Panc1 (cell line): Measurements from ENCODE around the gene CPAMD8. TPM values are rescaled to one million over a fixed set of nuclear protein-coding genes. Genes with fewer than 3 reads are reported as not detected.

ENCODE experiments used
- ATAC-seq: fragments of 200-7000 bp; cut with Tn5 transposase; 2 replicates; pipeline ENCODE4 v1.9.1; 2020; ENCODE audit warnings: mild to moderate bottlenecking, moderate library complexity
- BruUV-seq: library from RNA; stranded (reverse); fragments of 400-500 nt; replicated peaks from 2 replicates; lab custom pipeline; 2021; lab: Mats Ljungman, UMichigan
- CTCF ChIA-PET: fragments of 300-600 bp; sonication (Branson Sonifier 250); formaldehyde crosslinking; loops from one replicate; lab custom pipeline; 2022; ENCODE audit warnings: antibody characterized with exemption; lab: Charles Lee
- POLR2A ChIA-PET: fragments of 300-600 bp; sonication (Branson Sonifier 250); formaldehyde crosslinking; loops from one replicate; lab custom pipeline; 2022; ENCODE audit warnings: antibody characterized with exemption; lab: Charles Lee
- DNase-seq: peaks from one replicate; pipeline ENCODE4 v3.0.0-alpha.2; 2010; ENCODE audit warnings: low read depth, low spot score
- H3K27ac ChIP-seq: 2 replicates; pipeline ENCODE4 v1.5.1; 2011; ENCODE audit warnings: mild to moderate bottlenecking, low read length, inconsistent platforms
- H3K27me3 ChIP-seq: fragments of 200-500 bp; sonication (Bioruptor generic); 2 replicates; pipeline ENCODE4 v1.6.0; 2014; ENCODE audit warnings: low read length, inconsistent platforms; ENCODE audit not compliant: control insufficient read depth, insufficient read depth
- H3K36me3 ChIP-seq: fragments of 200-500 bp; sonication (Bioruptor generic); 2 replicates; pipeline ENCODE4 v1.5.1; 2014; ENCODE audit warnings: inconsistent platforms, mild to moderate bottlenecking, low read length, moderate library complexity; ENCODE audit not compliant: control insufficient read depth, insufficient read depth
- H3K4me1 ChIP-seq: 2 replicates; pipeline ENCODE4 v1.5.1; 2011; ENCODE audit warnings: inconsistent platforms, mild to moderate bottlenecking, low read length, moderate library complexity; ENCODE audit not compliant: control insufficient read depth, insufficient read depth
- H3K4me3 ChIP-seq, 2 experiments: 2 replicates each; pipeline ENCODE4 v1.5.1; 2011 to 2012; ENCODE audit warnings: low read depth in 2 of 2, low read length in 2 of 2, mild to moderate bottlenecking in 2 of 2, inconsistent platforms in 1 of 2, moderate library complexity in 1 of 2
- H3K9me3 ChIP-seq: fragments of 200-500 bp; sonication (Bioruptor generic); 2 replicates; pipeline ENCODE4 v1.5.1; 2014; ENCODE audit warnings: low read depth, mild to moderate bottlenecking, inconsistent platforms, low read length, moderate library complexity; ENCODE audit not compliant: control insufficient read depth, insufficient read depth
- CTCF ChIP-seq: fragments of 450-650 bp; IDR thresholded peaks from 2 replicates; pipeline ENCODE4 v1.5.1; 2017; ENCODE audit warnings: mild to moderate bottlenecking
- POLR2AphosphoS5 ChIP-seq: IDR thresholded peaks from 2 replicates; pipeline ENCODE4 v1.6.1; 2012; ENCODE audit warnings: mild to moderate bottlenecking, low read depth, low read length, moderate library complexity
- REST ChIP-seq, 2 experiments: IDR thresholded peaks; 2 replicates each; pipeline ENCODE4 v1.6.1; 2011 to 2012; ENCODE audit warnings: low read depth in 2 of 2, control low read depth in 1 of 2, low read length in 1 of 2, mild to moderate bottlenecking in 1 of 2, moderate library complexity in 1 of 2; ENCODE audit not compliant: insufficient read depth in 1 of 2
- SIN3A ChIP-seq: IDR thresholded peaks from 2 replicates; pipeline ENCODE4 v1.6.1; 2012; ENCODE audit warnings: low read depth, mild to moderate bottlenecking, low read length, moderate library complexity, borderline replicate concordance; ENCODE audit not compliant: insufficient read depth
- TCF7L2 ChIP-seq: IDR thresholded peaks from 2 replicates; pipeline ENCODE4 v1.6.1; 2011; ENCODE audit warnings: mild to moderate bottlenecking, low read depth, low read length, inconsistent platforms
- in situ Hi-C: cut with HindIII; loops from 2 replicates; pipeline ENCODE4 v1.10.0; 2016; ENCODE audit warnings: low sequenced_read_pairs, low pct_unique_long_range_greater_than_20kb
- intact Hi-C: fragments of 100-400 bp; cut with micrococcal nuclease; formaldehyde crosslinking; loops from one replicate; pipeline ENCODE4 v1.10.0; 2022; ENCODE audit not compliant: unreplicated experiment
- total RNA-seq: library from RNA; stranded (reverse); gene quantifications from one replicate; pipeline ENCODE4 v1.2.1, GENCODE V29; 2021; ENCODE audit not compliant: unreplicated experiment

CPAMD8 gene
- total RNA-seq, 1 experiment from 2014 or later, result 2.0 TPM

- Histone ChIP-seq H3K27ac (no peak overlapping the region), H3K4me1 (no peaks in the 10 kb centered on the region), H3K9me3 (no peaks in the 10 kb centered on the region), H3K4me3 (no peak overlapping the region), H3K27me3 (no peaks in the 10 kb centered on the region; the same call in 1 of the 2 replicates), H3K36me3 (no peaks in the 10 kb centered on the region)
- in situ Hi-C loops (no loop called here), intact Hi-C loops (no loop called here)
- ChIA-PET POLR2A (no interaction called here), CTCF (no interaction called here)
- ATAC-seq, result no peak
- TF ChIP-seq REST (IDR thresholded peaks at IDR 0.05; ENCODE audit: insufficient read depth in 1 of 2, low read depth in 2 of 2, low read length in 1 of 2) (no peak), CTCF (no peak), TCF7L2 (no peak), POLR2AphosphoS5 (no peak), SIN3A (no peak)
- no TSS peak for BruUV-seq
- no peak for DNase-seq
These were observed 68.8 kb downstream of the CPAMD8 start for GRCh38 chr19:16957855-16958254.

- H3K36me3 ChIP-seq, result no peaks in the 10 kb centered on the region
- BruUV-seq, result no TSS peak
- TF ChIP-seq TCF7L2, result no peak; the same call in 1 of the 2 replicates
- DNase-seq (no peak), ATAC-seq (no peak; the same call in 1 of the 2 replicates)
- no peaks in the 10 kb centered on the region; the same call in 1 of the 2 replicates for H3K27me3 ChIP-seq
- no peak overlapping the region for H3K4me3 ChIP-seq
- H3K9me3 ChIP-seq, result no peaks in the 10 kb centered on the region
- POLR2A ChIA-PET, result no interaction called here
- intact Hi-C loops, result no loop called here
- CTCF ChIA-PET, result no interaction called here
- no peaks in the 10 kb centered on the region for H3K4me1 ChIP-seq
- in situ Hi-C loops, result no loop called here
- H3K27ac ChIP-seq, result no peak overlapping the region
These were observed 69.4 kb downstream of the CPAMD8 start for GRCh38 chr19:16957151-16957701.

- no peaks in the 10 kb centered on the region for H3K36me3 ChIP-seq
- no peak overlapping the region for H3K27ac ChIP-seq
- no peaks in the 10 kb centered on the region for H3K4me1 ChIP-seq
- in situ Hi-C loops (no loop called here), intact Hi-C loops (no loop called here)
- no peak for ATAC-seq
- no TSS peak for BruUV-seq
- no peak for DNase-seq
- no peaks in the 10 kb centered on the region for H3K9me3 ChIP-seq
- CTCF ChIA-PET, result interaction anchor here (0.6 to 0.7 kb wide), 2 partner anchors 43 to 60 kb away, joined by 3 to 7 read pairs; no protein-coding TSS in a partner anchor
- H3K4me3 ChIP-seq, result no peak overlapping the region
- POLR2A ChIA-PET, result no interaction called here
- no peaks in the 10 kb centered on the region; the same call in 1 of the 2 replicates for H3K27me3 ChIP-seq
- no peak for TF ChIP-seq CTCF
- no peak for TF ChIP-seq TCF7L2
- no peak for TF ChIP-seq POLR2AphosphoS5
- TF ChIP-seq SIN3A, result no peak
- TF ChIP-seq REST (IDR thresholded peaks at IDR 0.05; ENCODE audit: insufficient read depth in 1 of 2, low read depth in 2 of 2, low read length in 1 of 2), result no peak
These were observed 71.4 kb downstream of the CPAMD8 start for GRCh38 chr19:16955161-16955560.
